Spleen (tissue), 7 donors: ENCODE measurements around the gene TPBG.

Experiments used
- CTCF ChIP-seq, 11 experiments: fragments of 200-600 bp in 7 of 11; fragments of 450-650 bp in 4 of 11; sonication (generic) in 4 of 11; IDR thresholded peaks in 8 of 11; conservative IDR thresholded peaks in 3 of 11; 1 replicate in 7 of 11; 2 replicates in 4 of 11; pipeline versions ENCODE4 v1.4.0 to v1.8.0; 2016 to 2021; ENCODE audit warnings: antibody characterized with exemption in 11 of 11, inconsistent platforms in 4 of 11, mild to moderate bottlenecking in 1 of 11
- POLR2A ChIP-seq, 3 donors: fragments of 450-650 bp; IDR thresholded peaks; one replicate each; pipeline ENCODE4 v1.5.1; 2017; ENCODE audit warnings: antibody characterized with exemption in 3 of 3, mild to moderate bottlenecking in 1 of 3
- POLR2AphosphoS5 ChIP-seq, 3 donors: sonication (generic); formaldehyde crosslinking; IDR thresholded peaks; one replicate each; pipeline ENCODE4 v1.5.1; 2017; ENCODE audit warnings: antibody characterized with exemption in 3 of 3
- donor health status: DM: no; HTN: no; CAD: no; lungs with moderate emphysema.
- donor health status: DM: no; HTN: no; CAD: no.
- donor health status: DM: no; HTN: no; CAD: no.

GRCh38 chr6:82371799-82372546, 8.4 kb downstream of the TPBG start:
- TF ChIP-seq CTCF (IDR thresholded peaks at IDR 0.05 in 8 of 11, conservative IDR thresholded peaks at IDR 0.05 in 3 of 11) (no peak), POLR2AphosphoS5 (IDR thresholded peaks at IDR 0.05) (no peak), POLR2A (IDR thresholded peaks at IDR 0.05) (no peak)
